ENCODE data around the gene LRRC8C. TPM values are rescaled to one million over a fixed set of nuclear protein-coding genes. Genes with fewer than 3 reads are reported as not detected.

Gene LRRC8C
- total RNA-seq, 1 donor: 2.2 TPM

DNA sequence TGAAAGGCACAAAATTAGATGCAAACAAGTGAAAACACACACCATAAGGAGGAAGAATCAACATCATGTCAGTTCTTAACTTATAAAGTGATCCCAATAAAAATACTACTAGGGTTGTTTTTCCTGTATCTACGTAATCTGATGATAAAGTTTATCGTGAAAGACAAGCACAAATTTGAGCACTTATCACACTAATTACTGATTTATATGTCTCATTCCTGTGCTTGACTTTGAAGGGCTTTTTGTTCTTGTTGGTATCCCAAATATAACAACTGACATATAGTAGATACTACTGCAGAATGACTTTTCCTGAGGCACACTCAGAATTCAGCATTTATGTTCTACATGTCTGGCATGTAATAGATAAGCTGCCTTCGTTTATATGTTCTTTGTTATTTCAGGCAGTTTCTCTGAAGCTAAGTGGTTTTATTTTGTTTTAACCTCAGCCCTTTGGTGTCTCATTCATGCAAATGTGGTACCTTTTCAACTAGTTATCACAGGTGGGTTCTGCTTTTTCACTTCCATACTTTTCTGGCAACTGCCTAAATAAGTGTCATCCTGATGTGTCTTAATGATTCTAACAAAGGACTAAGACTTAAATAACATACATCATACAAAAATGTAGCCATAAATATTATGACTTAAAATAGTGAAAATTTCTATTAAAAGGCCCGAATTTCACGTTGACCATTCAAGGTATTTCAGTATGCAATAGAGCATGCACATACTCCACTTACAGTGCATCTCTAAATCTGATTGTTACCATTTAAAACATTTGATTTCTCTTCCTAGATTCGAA lies 73.2 kb downstream of the LRRC8C start:
- H3K9me3 ChIP-seq (ENCODE audit: low read depth, low read length): no peaks in the 10 kb centered on the region
- DNase-seq (ENCODE audit: insufficient read length, low spot score, missing footprints): no peak
- H3K4me1 ChIP-seq (ENCODE audit: insufficient read depth, low read length): no peaks in the 10 kb centered on the region

DNA sequence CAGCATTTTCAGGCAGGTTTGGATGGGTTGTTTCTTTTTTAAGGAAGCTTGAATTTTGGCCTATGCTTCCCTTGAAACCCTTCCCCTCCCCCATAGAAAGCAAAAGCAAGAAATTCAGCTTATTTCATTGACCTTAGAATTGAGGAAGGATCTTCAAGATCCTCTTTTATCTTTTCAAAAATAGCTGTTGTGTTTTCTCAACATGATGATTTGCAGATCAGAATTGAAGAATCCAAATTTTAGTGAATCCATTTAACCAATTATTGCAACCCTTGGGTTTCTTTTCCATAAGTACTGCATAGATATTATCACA lies 73.7 kb downstream of the LRRC8C start:
- no peak overlapping the region for H3K27ac ChIP-seq (ENCODE audit: low read depth, low read length)
- DNase-seq (ENCODE audit: insufficient read length, low spot score, missing footprints): no peak
- H4K20me1 ChIP-seq (ENCODE audit: insufficient read depth, low read length): no peaks in the 10 kb centered on the region
- H3K4me3 ChIP-seq (ENCODE audit: insufficient read depth, low read length): no peak overlapping the region
- no peak overlapping the region for H2AFZ ChIP-seq (ENCODE audit: low read length)
- H3K9me3 ChIP-seq (ENCODE audit: low read depth, low read length): no peaks in the 10 kb centered on the region
- H3K79me2 ChIP-seq (ENCODE audit: insufficient read depth, low read length): no peaks in the 10 kb centered on the region
- no peaks in the 10 kb centered on the region for H3K36me3 ChIP-seq (ENCODE audit: insufficient read depth, low read length)
- no peaks in the 10 kb centered on the region for H3K27me3 ChIP-seq (ENCODE audit: insufficient read depth, low read length)
- no peak overlapping the region for H3K4me2 ChIP-seq (ENCODE audit: insufficient read depth, low read length)
- TF ChIP-seq, protein P1, sequence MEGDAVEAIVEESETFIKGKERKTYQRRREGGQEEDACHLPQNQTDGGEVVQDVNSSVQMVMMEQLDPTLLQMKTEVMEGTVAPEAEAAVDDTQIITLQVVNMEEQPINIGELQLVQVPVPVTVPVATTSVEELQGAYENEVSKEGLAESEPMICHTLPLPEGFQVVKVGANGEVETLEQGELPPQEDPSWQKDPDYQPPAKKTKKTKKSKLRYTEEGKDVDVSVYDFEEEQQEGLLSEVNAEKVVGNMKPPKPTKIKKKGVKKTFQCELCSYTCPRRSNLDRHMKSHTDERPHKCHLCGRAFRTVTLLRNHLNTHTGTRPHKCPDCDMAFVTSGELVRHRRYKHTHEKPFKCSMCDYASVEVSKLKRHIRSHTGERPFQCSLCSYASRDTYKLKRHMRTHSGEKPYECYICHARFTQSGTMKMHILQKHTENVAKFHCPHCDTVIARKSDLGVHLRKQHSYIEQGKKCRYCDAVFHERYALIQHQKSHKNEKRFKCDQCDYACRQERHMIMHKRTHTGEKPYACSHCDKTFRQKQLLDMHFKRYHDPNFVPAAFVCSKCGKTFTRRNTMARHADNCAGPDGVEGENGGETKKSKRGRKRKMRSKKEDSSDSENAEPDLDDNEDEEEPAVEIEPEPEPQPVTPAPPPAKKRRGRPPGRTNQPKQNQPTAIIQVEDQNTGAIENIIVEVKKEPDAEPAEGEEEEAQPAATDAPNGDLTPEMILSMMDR (IDR thresholded peaks at IDR 0.05; ENCODE audit: extremely low read depth, low read depth, low read length): no peak
- no peaks in the 10 kb centered on the region for H3K4me1 ChIP-seq (ENCODE audit: insufficient read depth, low read length)

More for the DNA sequence above, 73.2 kb downstream of the LRRC8C start:
- no peaks in the 10 kb centered on the region for H4K20me1 ChIP-seq (ENCODE audit: insufficient read depth, low read length)
- no peak overlapping the region for H3K4me2 ChIP-seq (ENCODE audit: insufficient read depth, low read length)
- no peak overlapping the region for H2AFZ ChIP-seq (ENCODE audit: low read length)
- H3K79me2 ChIP-seq (ENCODE audit: insufficient read depth, low read length): no peaks in the 10 kb centered on the region
- TF ChIP-seq, protein P1 (IDR thresholded peaks at IDR 0.05; ENCODE audit: extremely low read depth, low read depth, low read length): no peak
- H3K27me3 ChIP-seq (ENCODE audit: insufficient read depth, low read length): no peaks in the 10 kb centered on the region
- H3K4me3 ChIP-seq (ENCODE audit: insufficient read depth, low read length): no peak overlapping the region
- H3K27ac ChIP-seq (ENCODE audit: low read depth, low read length): no peak overlapping the region
- no peaks in the 10 kb centered on the region for H3K36me3 ChIP-seq (ENCODE audit: insufficient read depth, low read length)

DNA sequence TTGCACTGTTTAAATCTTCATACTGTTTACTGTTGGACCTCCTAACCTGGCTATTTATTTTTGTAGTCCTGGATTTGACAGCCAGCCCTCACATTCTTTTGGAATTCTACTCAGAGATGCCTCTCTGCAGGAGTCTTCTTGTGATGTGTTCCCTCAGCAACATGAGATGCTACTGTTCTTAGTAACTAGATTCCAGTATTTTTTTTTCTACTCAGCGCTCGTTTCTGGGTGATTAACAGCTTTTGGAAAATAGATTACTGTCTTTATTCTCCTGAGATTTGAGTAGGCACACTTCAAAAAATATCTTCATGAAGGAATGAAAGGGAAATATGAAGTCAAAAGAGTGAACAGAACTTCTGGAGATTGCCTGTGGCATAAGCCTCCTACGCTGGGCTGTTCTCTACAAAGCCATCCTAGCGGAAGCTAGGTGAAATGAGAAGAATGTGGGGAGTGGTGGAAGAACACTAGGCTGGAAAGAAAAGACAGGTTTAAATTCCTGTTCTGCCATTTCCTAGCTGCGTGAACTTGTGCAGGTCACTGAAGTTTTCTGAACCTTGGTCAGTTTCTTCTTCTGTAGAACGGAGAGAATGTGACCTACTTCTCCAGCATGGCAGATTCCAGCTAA lies 75.9 kb downstream of the LRRC8C start:
- no peak for DNase-seq (ENCODE audit: insufficient read length, low spot score, missing footprints)
- Histone ChIP-seq H3K9me3 (ENCODE audit: low read depth, low read length) (no peaks in the 10 kb centered on the region), H4K20me1 (ENCODE audit: insufficient read depth, low read length) (no peaks in the 10 kb centered on the region), H3K4me1 (ENCODE audit: insufficient read depth, low read length) (no peaks in the 10 kb centered on the region), H3K4me3 (ENCODE audit: insufficient read depth, low read length) (no peak overlapping the region), H3K36me3 (ENCODE audit: insufficient read depth, low read length) (peaks cover 8% of the 10 kb centered on the region), H2AFZ (ENCODE audit: low read length) (no peak overlapping the region), H3K27me3 (ENCODE audit: insufficient read depth, low read length) (no peaks in the 10 kb centered on the region), H3K79me2 (ENCODE audit: insufficient read depth, low read length) (no peaks in the 10 kb centered on the region), H3K27ac (ENCODE audit: low read depth, low read length) (no peak overlapping the region), H3K4me2 (ENCODE audit: insufficient read depth, low read length) (no peak overlapping the region)
- TF ChIP-seq, protein P1 (IDR thresholded peaks at IDR 0.05; ENCODE audit: extremely low read depth, low read depth, low read length): no peak

DNA sequence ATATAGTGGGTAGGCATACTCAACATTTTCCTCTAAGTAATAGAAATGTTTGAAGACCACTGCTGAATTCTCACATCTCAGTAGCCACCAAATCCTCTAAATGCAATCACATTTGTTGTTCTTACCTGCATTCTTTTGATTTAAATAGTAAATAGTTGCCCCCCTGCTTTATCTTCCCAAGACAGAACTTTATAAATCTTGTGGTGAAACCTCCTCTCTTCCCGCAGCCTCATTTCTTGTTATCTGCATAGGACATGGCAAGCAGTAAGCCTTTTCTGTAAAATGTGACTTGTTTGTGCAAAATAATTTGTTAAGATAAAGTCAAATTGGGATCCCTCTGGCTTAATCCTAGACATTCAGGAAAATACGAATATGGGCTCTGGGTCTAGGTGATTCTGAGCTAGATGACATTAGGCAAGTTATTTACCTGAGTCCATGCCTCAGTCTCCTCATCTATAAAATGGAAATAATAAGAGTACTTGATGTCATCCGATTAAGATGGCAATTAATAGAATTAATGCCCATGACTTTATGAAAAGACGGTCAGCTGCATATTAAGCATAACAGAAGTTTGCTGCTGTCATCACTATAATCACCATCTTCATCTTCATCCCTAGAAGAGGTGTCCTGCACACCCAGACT lies 77.7 kb downstream of the LRRC8C start:
- no peaks in the 10 kb centered on the region for H3K4me1 ChIP-seq (ENCODE audit: insufficient read depth, low read length)
- peaks cover 8% of the 10 kb centered on the region for H3K36me3 ChIP-seq (ENCODE audit: insufficient read depth, low read length)
- no peaks in the 10 kb centered on the region for H4K20me1 ChIP-seq (ENCODE audit: insufficient read depth, low read length)
- H3K79me2 ChIP-seq (ENCODE audit: insufficient read depth, low read length): no peaks in the 10 kb centered on the region
- no peaks in the 10 kb centered on the region for H3K27me3 ChIP-seq (ENCODE audit: insufficient read depth, low read length)
- TF ChIP-seq, protein P1 (IDR thresholded peaks at IDR 0.05; ENCODE audit: extremely low read depth, low read depth, low read length): no peak
- no peak overlapping the region for H3K27ac ChIP-seq (ENCODE audit: low read depth, low read length)
- DNase-seq (ENCODE audit: insufficient read length, low spot score, missing footprints): no peak
- H3K4me2 ChIP-seq (ENCODE audit: insufficient read depth, low read length): no peak overlapping the region
- H3K4me3 ChIP-seq (ENCODE audit: insufficient read depth, low read length): no peak overlapping the region
- H2AFZ ChIP-seq (ENCODE audit: low read length): no peak overlapping the region
- no peaks in the 10 kb centered on the region for H3K9me3 ChIP-seq (ENCODE audit: low read depth, low read length)

All from osteoblast (primary cell).